H9 (cell line): ENCODE results near the gene PCDHB10. TPM values are rescaled to one million over a fixed set of nuclear protein-coding genes. Genes with fewer than 3 reads are reported as not detected.
"Not testable (repeated sequence)": the region's sequence is repeated elsewhere in the genome, so short reads cannot be mapped to it uniquely, and the experiment has no call there.

Experiments used
- DNase-seq: peaks from one replicate; pipeline ENCODE4 v3.0.0-alpha.2; 2017
- H2AFZ ChIP-seq: one replicate; pipeline ENCODE4 v1.6.1; 2013; ENCODE audit warnings: mild to moderate bottlenecking, low read length, control low read depth, moderate library complexity
- H2AK5ac ChIP-seq: 2 replicates; pipeline ENCODE4 v1.6.1; 2013; ENCODE audit warnings: low read length, control low read depth, mixed read lengths; ENCODE audit not compliant: insufficient read length
- H2BK120ac ChIP-seq: one replicate; pipeline ENCODE4 v1.6.1; 2013; ENCODE audit warnings: low read depth, mild to moderate bottlenecking, low read length, control low read depth, inconsistent platforms; ENCODE audit not compliant: poor library complexity, severe bottlenecking
- H2BK12ac ChIP-seq: 2 replicates; pipeline ENCODE4 v1.6.1; 2013; ENCODE audit warnings: low read length, control low read depth, mixed read lengths, low read depth; ENCODE audit not compliant: insufficient read length
- H2BK15ac ChIP-seq: 2 replicates; pipeline ENCODE4 v1.6.1; 2013; ENCODE audit warnings: low read depth, low read length, control low read depth
- H2BK20ac ChIP-seq: one replicate; pipeline ENCODE4 v1.6.1; 2013; ENCODE audit warnings: low read depth, mild to moderate bottlenecking, low read length, control low read depth, inconsistent platforms; ENCODE audit not compliant: poor library complexity, severe bottlenecking
- H2BK5ac ChIP-seq: 2 replicates; pipeline ENCODE4 v1.6.1; 2013; ENCODE audit warnings: low read length, control low read depth, mixed read lengths; ENCODE audit not compliant: insufficient read length
- H3K14ac ChIP-seq: 2 replicates; pipeline ENCODE4 v1.6.1; 2013; ENCODE audit warnings: low read length, control low read depth; ENCODE audit not compliant: insufficient read depth
- H3K18ac ChIP-seq: 2 replicates; pipeline ENCODE4 v1.6.1; 2013; ENCODE audit warnings: low read depth, mild to moderate bottlenecking, mixed read lengths, low read length, control low read depth; ENCODE audit not compliant: insufficient read length
- H3K23ac ChIP-seq: 2 replicates; pipeline ENCODE4 v1.6.1; 2013; ENCODE audit warnings: low read length, control low read depth, mixed read lengths, low read depth; ENCODE audit not compliant: insufficient read length
- H3K23me2 ChIP-seq: 2 replicates; pipeline ENCODE4 v1.6.1; 2013; ENCODE audit warnings: low read depth, mild to moderate bottlenecking, mixed read lengths, low read length, control low read depth; ENCODE audit not compliant: insufficient read length, poor library complexity, severe bottlenecking
- H3K27ac ChIP-seq: 2 replicates; pipeline ENCODE4 v1.5.1; 2013; ENCODE audit warnings: low read length, control low read depth, mixed read lengths, low read depth; ENCODE audit not compliant: insufficient read length
- H3K27me3 ChIP-seq: 2 replicates; pipeline ENCODE4 v1.6.1; 2013; ENCODE audit warnings: low read length, control low read depth, inconsistent platforms; ENCODE audit not compliant: insufficient read depth
- H3K4ac ChIP-seq: 2 replicates; pipeline ENCODE4 v1.6.1; 2013; ENCODE audit warnings: low read depth, mild to moderate bottlenecking, control low read depth, inconsistent platforms, low read length, moderate library complexity
- H3K4me1 ChIP-seq: 2 replicates; pipeline ENCODE4 v1.6.1; 2013; ENCODE audit warnings: low read length, control low read depth, inconsistent platforms; ENCODE audit not compliant: insufficient read depth
- H3K4me2 ChIP-seq: 2 replicates; pipeline ENCODE4 v1.6.1; 2013; ENCODE audit warnings: low read length, control low read depth, mixed read lengths; ENCODE audit not compliant: insufficient read length, insufficient read depth
- H3K56ac ChIP-seq: 2 replicates; pipeline ENCODE4 v1.6.1; 2013; ENCODE audit warnings: low read depth, mild to moderate bottlenecking, mixed read lengths, low read length, control low read depth; ENCODE audit not compliant: insufficient read length
- H3K79me1 ChIP-seq: 2 replicates; pipeline ENCODE4 v1.6.1; 2013; ENCODE audit warnings: low read depth, mild to moderate bottlenecking, moderate library complexity, low read length, control low read depth, inconsistent platforms; ENCODE audit not compliant: insufficient read depth, poor library complexity, severe bottlenecking
- H3K79me2 ChIP-seq: 2 replicates; pipeline ENCODE4 v1.6.1; 2013; ENCODE audit warnings: low read length, control low read depth, inconsistent platforms; ENCODE audit not compliant: insufficient read depth
- H3K9ac ChIP-seq: 2 replicates; pipeline ENCODE4 v1.6.1; 2013; ENCODE audit warnings: low read length, control low read depth, mixed read lengths; ENCODE audit not compliant: insufficient read length; ENCODE audit errors: extremely low read depth
- H3K9me3 ChIP-seq: one replicate; pipeline ENCODE4 v1.6.1; 2013; ENCODE audit warnings: low read depth, low read length, inconsistent platforms; ENCODE audit not compliant: control insufficient read depth
- H3T11ph ChIP-seq: one replicate; pipeline ENCODE4 v1.6.1; 2013; ENCODE audit warnings: mild to moderate bottlenecking, low read length, control low read depth, inconsistent platforms
- H4K20me1 ChIP-seq: one replicate; pipeline ENCODE4 v1.6.1; 2013; ENCODE audit not compliant: control insufficient read depth, insufficient read length, insufficient read depth
- H4K5ac ChIP-seq: 2 replicates; pipeline ENCODE4 v1.6.1; 2013; ENCODE audit warnings: low read depth, mild to moderate bottlenecking, mixed read lengths, low read length, control low read depth; ENCODE audit not compliant: insufficient read length
- H4K8ac ChIP-seq: replicated peaks from 2 replicates; pipeline ENCODE4 v1.6.1; 2013; ENCODE audit warnings: low read length, control low read depth, mixed read lengths, low read depth; ENCODE audit not compliant: insufficient read length
- H4K91ac ChIP-seq: 2 replicates; pipeline ENCODE4 v1.6.1; 2013; ENCODE audit warnings: low read depth, mild to moderate bottlenecking, moderate library complexity, mixed read lengths, low read length, control low read depth; ENCODE audit not compliant: insufficient read length
- H3K27ac Mint-ChIP-seq, 3 experiments: 2 replicates in 2 of 3; 3 replicates in 1 of 3; pipeline ENCODE4 v1.8.0; 2020 to 2021; ENCODE audit warnings: mixed read lengths in 3 of 3, mild to moderate bottlenecking in 1 of 3, moderate library complexity in 1 of 3
- H3K27me3 Mint-ChIP-seq: 2 replicates; pipeline ENCODE4 v1.8.0; 2021; ENCODE audit warnings: low read depth, mild to moderate bottlenecking, moderate library complexity, mixed read lengths
- H3K36me3 Mint-ChIP-seq, 3 experiments: 2 replicates in 2 of 3; 3 replicates in 1 of 3; pipeline ENCODE4 v1.8.0; 2020 to 2021; ENCODE audit warnings: low read depth in 3 of 3, mixed read lengths in 3 of 3; ENCODE audit not compliant: insufficient read depth in 1 of 3
- H3K4me1 Mint-ChIP-seq, 2 experiments: 2 replicates each; pipeline ENCODE4 v1.8.0; 2020; ENCODE audit warnings: mixed read lengths in 2 of 2
- H3K4me3 Mint-ChIP-seq, 2 experiments: 2 replicates in 1 of 2; 3 replicates in 1 of 2; pipeline ENCODE4 v1.8.0; 2020 to 2021; ENCODE audit warnings: mild to moderate bottlenecking in 2 of 2, mixed read lengths in 2 of 2, moderate library complexity in 1 of 2
- H3K9me3 Mint-ChIP-seq, 2 experiments: 2 replicates in 1 of 2; 3 replicates in 1 of 2; pipeline ENCODE4 v1.8.0; 2020; ENCODE audit warnings: mild to moderate bottlenecking in 2 of 2, mixed read lengths in 2 of 2, moderate library complexity in 1 of 2
- CTCF ChIP-seq: fragments of 200-600 bp; sonication (generic); conservative IDR thresholded peaks from 3 replicates; pipeline ENCODE4 v1.8.0; 2021; ENCODE audit warnings: antibody characterized with exemption, mild to moderate bottlenecking
- WGBS: extraction: QIAGEN DNeasy Blood & Tissue Kit; methylation state at CpG from one replicate; pipeline ENCODE4 v1.1.7; 2013; ENCODE audit warnings: missing lambda C conversion rate, low lambda C conversion rate, mixed read lengths; ENCODE audit not compliant: insufficient read length; ENCODE audit errors: extremely low coverage; 5-methylcytosine and 5-hydroxymethylcytosine counted together
- total RNA-seq: library from RNA; stranded (reverse); gene quantifications from 2 replicates; pipeline ENCODE4 v1.2.1, GENCODE V29; 2021

The PCDHB10 gene
- total RNA-seq, 1 experiment from 2014 or later = 1.6 TPM

GRCh38 chr5:141155540-141156374 lies 36.4 kb upstream of the PCDHB10 start:
- no peaks in the 10 kb centered on the region for H3K4me1 ChIP-seq
- H4K5ac ChIP-seq = no peak overlapping the region
- no peak overlapping the region for H3K56ac ChIP-seq
- H2AFZ ChIP-seq = peak overlapping the region; percentile 64
- peak; percentile 78 for TF ChIP-seq CTCF
- no peak overlapping the region for H3K23ac ChIP-seq
- H3K4ac ChIP-seq = no peak overlapping the region
- H2BK12ac ChIP-seq = no peak overlapping the region
- peaks cover 1 to 25% (median 8%) of the 10 kb centered on the region in 3 experiments; a peak in 6 of 7 replicates for H3K36me3 Mint-ChIP-seq
- H4K91ac ChIP-seq = no peak overlapping the region
- H3K4me1 Mint-ChIP-seq = no peaks in the 10 kb centered on the region
- H2BK120ac ChIP-seq = no peak overlapping the region
- H3K9me3 Mint-ChIP-seq = peaks cover 34 to 39% of the 10 kb centered on the region in 2 experiments
- H3T11ph ChIP-seq = no peak overlapping the region
- no peak overlapping the region for H2BK20ac ChIP-seq
- peak; percentile 54 for DNase-seq
- H3K9ac ChIP-seq = no peak overlapping the region
- no peaks in the 10 kb centered on the region for H3K79me1 ChIP-seq
- no peak overlapping the region for H3K4me2 ChIP-seq
- H4K20me1 ChIP-seq = no peaks in the 10 kb centered on the region
- peaks cover 5% of the 10 kb centered on the region for H3K9me3 ChIP-seq
- H3K27ac ChIP-seq = no peak overlapping the region
- H3K27me3 ChIP-seq = no peaks in the 10 kb centered on the region
- no peak overlapping the region for H2BK15ac ChIP-seq
- no peak overlapping the region for H3K18ac ChIP-seq
- peaks cover 4% of the 10 kb centered on the region; the same call in 1 of the 2 replicates for H3K27me3 Mint-ChIP-seq
- no peaks in the 10 kb centered on the region for H3K79me2 ChIP-seq
- H3K27ac Mint-ChIP-seq = no peak overlapping the region
- no peak overlapping the region for H4K8ac ChIP-seq
- no peak overlapping the region for H2AK5ac ChIP-seq
- peak overlapping the region in 1 of 2 experiments; percentile 21; a peak in 1 of 5 replicates for H3K4me3 Mint-ChIP-seq
- WGBS = no CpG with 5 or more reads among the region's 21 CpGs
- H3K23me2 ChIP-seq = no peaks in the 10 kb centered on the region
- H3K14ac ChIP-seq = no peak overlapping the region
- no peak overlapping the region for H2BK5ac ChIP-seq

- not testable (repeated sequence) for H3T11ph ChIP-seq, H4K8ac ChIP-seq, H2BK15ac ChIP-seq, H2BK5ac ChIP-seq, H3K4me1 ChIP-seq, H3K9ac ChIP-seq, H3K27ac Mint-ChIP-seq, H2AFZ ChIP-seq, H3K18ac ChIP-seq, H2AK5ac ChIP-seq, H3K23ac ChIP-seq, H4K20me1 ChIP-seq, H4K5ac ChIP-seq, H3K79me1 ChIP-seq, H3K4me1 Mint-ChIP-seq, H2BK120ac ChIP-seq, H3K4me2 ChIP-seq, H3K27ac ChIP-seq, H4K91ac ChIP-seq, H3K9me3 ChIP-seq, H3K23me2 ChIP-seq, H2BK20ac ChIP-seq, H3K4ac ChIP-seq, H3K56ac ChIP-seq, H3K27me3 ChIP-seq, H3K79me2 ChIP-seq, H3K27me3 Mint-ChIP-seq, H3K14ac ChIP-seq, DNase-seq, H3K4me3 Mint-ChIP-seq, H2BK12ac ChIP-seq
- WGBS = no CpG with 5 or more reads among the region's 38 CpGs
- Mint-ChIP-seq H3K36me3 (peaks cover 0 to 13% (median 8%) of the 10 kb centered on the region in 3 experiments; a peak in 5 of 7 replicates), H3K9me3 (peaks cover 23 to 29% of the 10 kb centered on the region in 2 experiments)
These were observed 34.8 kb upstream of the PCDHB10 start for GRCh38 chr5:141157356-141157755.
